Uterus (tissue), 2 donors: ENCODE measurements around the gene LENG8.

Experiments
- CTCF ChIP-seq, 4 experiments: fragments of 200-600 bp in 2 of 4; fragments of 450-650 bp in 2 of 4; sonication (generic) in 2 of 4; IDR thresholded peaks; one replicate each; pipeline ENCODE4 v1.5.1; 2016 to 2019; ENCODE audit warnings: antibody characterized with exemption in 4 of 4, mild to moderate bottlenecking in 2 of 4, moderate library complexity in 1 of 4
- POLR2A ChIP-seq, 2 donors: fragments of 450-650 bp; IDR thresholded peaks; one replicate each; pipeline ENCODE4 v1.6.1; 2016; ENCODE audit warnings: antibody characterized with exemption in 2 of 2, mild to moderate bottlenecking in 1 of 2, moderate library complexity in 1 of 2

GRCh38 chr19:54434112-54434872 is 14.7 kb upstream of the LENG8 start:
- TF ChIP-seq CTCF (IDR thresholded peaks at IDR 0.05), result no peak
- TF ChIP-seq POLR2A (IDR thresholded peaks at IDR 0.05), result no peak
